ENCODE results near the gene RHOU.

Gene RHOU

DNA sequence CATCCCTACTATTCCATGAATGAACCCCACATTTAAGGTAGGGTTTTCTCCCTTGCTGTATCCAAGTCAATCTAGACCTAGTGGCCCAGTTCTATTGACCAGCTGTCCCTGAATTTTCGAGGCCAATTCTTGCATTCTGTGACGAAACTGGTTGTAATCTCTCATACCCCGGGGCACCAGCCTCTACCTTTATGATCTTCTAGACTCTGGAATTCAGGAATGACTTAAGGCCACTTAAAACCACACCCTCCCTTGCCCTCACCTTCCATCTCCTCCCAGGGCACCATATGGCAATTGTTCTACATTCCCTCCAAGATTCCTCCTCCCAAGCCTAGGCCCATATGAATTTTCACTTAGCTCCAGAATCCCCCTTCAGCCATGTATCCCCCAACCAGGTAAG is 48.9 kb downstream of the RHOU start:
- TF ChIP-seq, protein P1, sequence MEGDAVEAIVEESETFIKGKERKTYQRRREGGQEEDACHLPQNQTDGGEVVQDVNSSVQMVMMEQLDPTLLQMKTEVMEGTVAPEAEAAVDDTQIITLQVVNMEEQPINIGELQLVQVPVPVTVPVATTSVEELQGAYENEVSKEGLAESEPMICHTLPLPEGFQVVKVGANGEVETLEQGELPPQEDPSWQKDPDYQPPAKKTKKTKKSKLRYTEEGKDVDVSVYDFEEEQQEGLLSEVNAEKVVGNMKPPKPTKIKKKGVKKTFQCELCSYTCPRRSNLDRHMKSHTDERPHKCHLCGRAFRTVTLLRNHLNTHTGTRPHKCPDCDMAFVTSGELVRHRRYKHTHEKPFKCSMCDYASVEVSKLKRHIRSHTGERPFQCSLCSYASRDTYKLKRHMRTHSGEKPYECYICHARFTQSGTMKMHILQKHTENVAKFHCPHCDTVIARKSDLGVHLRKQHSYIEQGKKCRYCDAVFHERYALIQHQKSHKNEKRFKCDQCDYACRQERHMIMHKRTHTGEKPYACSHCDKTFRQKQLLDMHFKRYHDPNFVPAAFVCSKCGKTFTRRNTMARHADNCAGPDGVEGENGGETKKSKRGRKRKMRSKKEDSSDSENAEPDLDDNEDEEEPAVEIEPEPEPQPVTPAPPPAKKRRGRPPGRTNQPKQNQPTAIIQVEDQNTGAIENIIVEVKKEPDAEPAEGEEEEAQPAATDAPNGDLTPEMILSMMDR (IDR thresholded peaks at IDR 0.05) = no peak
- Histone ChIP-seq H3K4me3 (ENCODE audit: low read depth, low read length) (no peak overlapping the region), H2AFZ (no peak overlapping the region), H3K4me2 (ENCODE audit: low read length) (no peak overlapping the region), H3K9ac (no peak overlapping the region), H3K27ac (no peak overlapping the region), H3K79me2 (no peaks in the 10 kb centered on the region), H3K4me1 (no peaks in the 10 kb centered on the region), H3K36me3 (ENCODE audit: control insufficient read depth, insufficient read depth, low read length) (no peaks in the 10 kb centered on the region), H3K27me3 (ENCODE audit: control insufficient read depth, insufficient read depth, low read length) (no peaks in the 10 kb centered on the region), H3K9me3 (ENCODE audit: control insufficient read depth, low read length) (no peaks in the 10 kb centered on the region)

DNA sequence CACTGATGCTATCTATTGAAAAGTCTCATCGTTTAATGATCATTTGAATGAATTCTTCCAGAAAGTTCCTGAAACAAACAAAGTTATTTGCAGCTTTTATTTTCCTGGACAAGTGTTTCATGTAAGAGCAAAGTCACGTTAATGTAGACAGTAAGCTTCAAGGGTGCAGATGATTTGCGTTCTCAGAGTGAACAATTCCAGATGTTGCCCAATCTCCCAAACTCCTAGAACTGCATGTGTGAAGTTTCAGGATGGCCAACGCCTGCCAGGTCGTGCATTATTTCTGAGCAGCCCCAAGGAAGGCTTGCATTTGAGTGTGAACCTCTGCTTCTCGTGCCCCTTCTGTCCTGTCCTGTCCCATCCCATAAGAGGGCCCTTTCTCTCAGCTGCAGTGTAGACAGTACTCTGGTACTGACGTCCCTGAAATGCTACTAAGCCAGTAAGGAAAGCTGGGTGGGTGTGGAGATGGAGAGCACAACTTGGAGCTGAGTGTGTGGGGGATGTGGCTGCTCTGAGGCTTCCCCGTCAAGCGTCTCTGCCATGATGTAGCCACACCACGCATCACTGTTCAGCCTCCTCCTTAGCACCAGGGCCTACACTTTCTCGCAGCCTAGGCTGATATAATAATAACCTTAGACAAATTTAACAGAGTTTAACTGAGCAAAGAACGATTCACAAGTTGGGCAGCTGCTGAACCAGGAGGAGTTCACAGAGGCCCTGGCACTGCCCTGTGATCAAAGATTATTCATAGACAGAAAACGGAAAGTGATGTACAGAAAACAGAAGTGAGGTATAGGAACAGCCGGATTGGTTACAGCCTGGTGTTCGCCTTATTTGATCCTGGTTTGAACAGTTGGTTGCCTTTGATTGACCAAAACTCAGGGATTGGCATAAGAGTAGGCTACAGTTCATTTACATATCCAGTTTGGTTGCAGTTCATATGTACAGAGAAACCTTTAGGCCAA is 50.4 kb downstream of the RHOU start:
- Histone ChIP-seq H3K36me3 (ENCODE audit: control insufficient read depth, insufficient read depth, low read length) (no peaks in the 10 kb centered on the region), H3K27me3 (ENCODE audit: control insufficient read depth, insufficient read depth, low read length) (no peaks in the 10 kb centered on the region), H3K4me1 (no peaks in the 10 kb centered on the region), H3K9me3 (ENCODE audit: control insufficient read depth, low read length) (no peaks in the 10 kb centered on the region), H3K79me2 (no peaks in the 10 kb centered on the region), H3K27ac (no peak overlapping the region), H3K9ac (no peak overlapping the region), H3K4me2 (ENCODE audit: low read length) (no peak overlapping the region), H2AFZ (no peak overlapping the region), H3K4me3 (ENCODE audit: low read depth, low read length) (no peak overlapping the region)
- TF ChIP-seq, protein P1 (IDR thresholded peaks at IDR 0.05) = no peak

DNA sequence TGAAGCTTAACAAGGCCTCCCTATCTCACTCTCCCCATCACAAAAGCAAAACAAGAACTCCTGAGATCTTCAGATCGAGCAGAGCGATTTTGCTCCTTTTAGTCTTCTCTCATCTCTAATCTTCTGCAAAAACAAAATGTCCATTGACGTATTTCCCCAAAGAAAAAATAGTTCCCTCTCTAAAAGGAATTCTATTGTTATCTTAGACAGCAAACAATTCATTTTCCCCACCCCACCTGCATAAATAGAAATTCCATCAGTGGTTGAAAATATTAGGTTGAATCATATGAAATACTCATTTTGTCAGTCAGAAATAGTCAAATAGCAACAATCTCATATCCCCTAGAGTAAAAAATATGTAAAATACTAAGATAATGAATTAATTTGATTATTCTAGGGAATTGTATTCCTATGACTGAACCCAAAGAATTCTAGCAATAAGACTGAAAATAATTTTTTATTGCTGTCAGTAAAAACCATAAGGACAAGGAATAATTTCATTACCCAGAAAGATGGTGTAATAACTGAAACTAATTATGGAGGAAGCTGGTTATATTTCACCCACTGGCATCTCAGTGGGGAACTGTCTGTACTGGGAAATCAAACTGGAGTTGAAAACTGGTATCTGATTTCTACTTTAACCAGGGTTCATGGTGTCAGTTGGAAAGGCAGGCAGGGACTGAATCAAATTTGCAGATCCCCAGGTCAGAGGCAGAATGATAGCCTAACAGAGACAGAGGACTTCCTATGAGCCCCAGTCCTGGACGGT is 51.3 kb downstream of the RHOU start:
- Histone ChIP-seq H3K4me3 (ENCODE audit: low read depth, low read length) (no peak overlapping the region), H3K9ac (no peak overlapping the region), H2AFZ (no peak overlapping the region), H3K79me2 (no peaks in the 10 kb centered on the region), H3K27ac (no peak overlapping the region), H3K4me1 (no peaks in the 10 kb centered on the region), H3K9me3 (ENCODE audit: control insufficient read depth, low read length) (no peaks in the 10 kb centered on the region), H3K27me3 (ENCODE audit: control insufficient read depth, insufficient read depth, low read length) (no peaks in the 10 kb centered on the region), H3K4me2 (ENCODE audit: low read length) (no peak overlapping the region), H3K36me3 (ENCODE audit: control insufficient read depth, insufficient read depth, low read length) (no peaks in the 10 kb centered on the region)
- TF ChIP-seq, protein P1 (IDR thresholded peaks at IDR 0.05) = no peak

DNA sequence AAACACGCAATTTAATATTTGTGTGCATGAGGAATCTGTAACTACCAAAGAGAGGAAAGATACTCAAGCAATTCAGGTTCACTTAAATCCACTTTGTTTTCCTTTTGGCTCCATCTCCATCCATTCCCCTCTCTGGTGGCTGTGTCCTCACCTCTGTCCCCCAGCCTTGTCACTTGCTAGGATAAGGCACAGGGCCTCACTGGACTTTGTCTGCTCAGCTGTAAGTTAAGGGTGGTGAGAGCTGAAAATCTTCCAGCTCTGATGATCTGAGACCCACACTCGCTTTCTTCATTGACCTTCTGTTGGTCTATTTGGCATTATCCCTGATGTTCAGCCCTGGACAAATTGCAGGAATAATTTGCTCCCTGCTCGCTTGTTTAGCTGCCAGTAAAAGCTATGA is 56.5 kb downstream of the RHOU start:
- no peaks in the 10 kb centered on the region for H3K36me3 ChIP-seq (ENCODE audit: control insufficient read depth, insufficient read depth, low read length)
- no peaks in the 10 kb centered on the region for H3K4me1 ChIP-seq
- no peaks in the 10 kb centered on the region for H3K79me2 ChIP-seq
- H3K9me3 ChIP-seq (ENCODE audit: control insufficient read depth, low read length) = no peaks in the 10 kb centered on the region
- TF ChIP-seq, protein P1 (IDR thresholded peaks at IDR 0.05) = no peak
- H3K4me3 ChIP-seq (ENCODE audit: low read depth, low read length) = no peak overlapping the region
- H2AFZ ChIP-seq = no peak overlapping the region
- H3K4me2 ChIP-seq (ENCODE audit: low read length) = no peak overlapping the region
- H3K27ac ChIP-seq = no peak overlapping the region
- H3K27me3 ChIP-seq (ENCODE audit: control insufficient read depth, insufficient read depth, low read length) = no peaks in the 10 kb centered on the region
- no peak overlapping the region for H3K9ac ChIP-seq
